OCI-LY7 (cell line): ENCODE data around the gene ITGB3. TPM values are rescaled to one million over a fixed set of nuclear protein-coding genes. Genes with fewer than 3 reads are reported as not detected.

Experiments
- BruUV-seq: library from RNA; stranded (reverse); fragments of 400-500 nt; replicated peaks from 2 replicates; lab custom pipeline; 2021; lab: Mats Ljungman, UMichigan
- CTCF ChIA-PET: fragments of 300-600 bp; sonication (Branson Sonifier 250); formaldehyde crosslinking; loops from one replicate; lab custom pipeline; 2022; ENCODE audit warnings: antibody characterized with exemption; ENCODE audit not compliant: unreplicated experiment; lab: Charles Lee
- POLR2A ChIA-PET: fragments of 300-600 bp; sonication (Branson Sonifier 250); formaldehyde crosslinking; loops from one replicate; lab custom pipeline; 2022; ENCODE audit warnings: antibody characterized with exemption; lab: Charles Lee
- DNase-seq: peaks from one replicate; pipeline ENCODE4 v3.0.0-alpha.2; 2015; ENCODE audit warnings: low spot score
- H2AFZ ChIP-seq: fragments of 200-600 bp; sonication (generic), shearing (Covaris generic); 2 replicates; pipeline ENCODE4 v1.6.1; 2014; ENCODE audit warnings: mild to moderate bottlenecking, antibody characterized with exemption, low read length, moderate library complexity
- H3K27ac ChIP-seq: fragments of 200-600 bp; sonication (generic); 2 replicates; pipeline ENCODE4 v1.5.1; 2014; ENCODE audit warnings: mixed run types, low read depth, mild to moderate bottlenecking, moderate library complexity, low read length, inconsistent platforms; ENCODE audit not compliant: poor library complexity, severe bottlenecking
- H3K36me3 ChIP-seq: fragments of 200-600 bp; sonication (generic); 2 replicates; pipeline ENCODE4 v1.6.1; 2014; ENCODE audit warnings: mild to moderate bottlenecking, antibody characterized with exemption, low read length, moderate library complexity, mixed read lengths; ENCODE audit not compliant: insufficient read depth
- H3K4me1 ChIP-seq: fragments of 200-600 bp; sonication (generic); 2 replicates; pipeline ENCODE4 v1.5.1; 2014; ENCODE audit warnings: mild to moderate bottlenecking, low read length; ENCODE audit not compliant: insufficient read depth, poor library complexity, severe bottlenecking
- H3K4me2 ChIP-seq: fragments of 200-600 bp; sonication (generic); 2 replicates; pipeline ENCODE4 v1.6.1; 2014; ENCODE audit warnings: mild to moderate bottlenecking, low read length
- H3K4me3 ChIP-seq: fragments of 200-600 bp; sonication (generic); 2 replicates; pipeline ENCODE4 v1.5.1; 2014; ENCODE audit warnings: mild to moderate bottlenecking, low read depth, low read length; ENCODE audit not compliant: poor library complexity, severe bottlenecking
- H3K79me2 ChIP-seq: fragments of 200-600 bp; sonication (generic); 2 replicates; pipeline ENCODE4 v1.6.1; 2016; ENCODE audit warnings: low read depth, mild to moderate bottlenecking, low read length, moderate library complexity, mixed read lengths; ENCODE audit not compliant: insufficient read depth
- H3K9me2 ChIP-seq: fragments of 200-600 bp; sonication (generic); 2 replicates; pipeline ENCODE4 v1.6.1; 2016; ENCODE audit warnings: mild to moderate bottlenecking, low read length, mixed read lengths; ENCODE audit not compliant: insufficient read depth
- H3K9me3 ChIP-seq: fragments of 200-600 bp; sonication (generic); 2 replicates; pipeline ENCODE4 v1.6.1; 2014; ENCODE audit warnings: mild to moderate bottlenecking, mixed run types, low read length, mixed read lengths
- H4K20me1 ChIP-seq: fragments of 200-600 bp; sonication (generic); 2 replicates; pipeline ENCODE4 v1.6.1; 2014; ENCODE audit warnings: mild to moderate bottlenecking, antibody characterized with exemption, low read length, moderate library complexity, mixed read lengths; ENCODE audit not compliant: insufficient read depth
- EZH2phosphoT487 ChIP-seq: fragments of 200-600 bp; sonication (generic); IDR thresholded peaks from 2 replicates; pipeline ENCODE4 v1.6.1; 2018; ENCODE audit warnings: low read depth, borderline replicate concordance, mild to moderate bottlenecking, mixed run types, antibody characterized with exemption, low read length, moderate library complexity, mixed read lengths
- intact Hi-C: fragments of 100-400 bp; cut with micrococcal nuclease; formaldehyde crosslinking; loops from one replicate; pipeline ENCODE4 v1.10.0; 2022; ENCODE audit not compliant: unreplicated experiment
- total RNA-seq, 2 experiments: library from RNA; depleted of rRNA in 1 of 2; stranded (reverse); fragments of >200 nt in 1 of 2; shearing (Covaris generic) in 1 of 2; gene quantifications; 2 replicates each; pipeline ENCODE4 v1.2.3, GENCODE V29; 2014 to 2022
- TF ChIP-seq, protein P1 (sequence below): fragments of 200-600 bp; sonication (generic); conservative IDR thresholded peaks from 2 replicates; pipeline ENCODE4 v1.5.1; 2014; ENCODE audit warnings: mild to moderate bottlenecking, antibody characterized with exemption, low read length, moderate library complexity, mixed read lengths

The ITGB3 gene
- total RNA-seq, 2 experiments from 2014 or later: not detected

GRCh38 chr17:47332287-47332686 lies 78.7 kb downstream of the ITGB3 start:
- no TSS peak for BruUV-seq
- intact Hi-C loops: no loop called here
- POLR2A ChIA-PET: no interaction called here

GRCh38 chr17:47335101-47335936 lies 81.7 kb downstream of the ITGB3 start:
- ChIA-PET POLR2A (no interaction called here), CTCF (no interaction called here)
- Histone ChIP-seq H3K4me3 (no peak overlapping the region), H3K9me2 (no peaks in the 10 kb centered on the region), H3K27ac (no peak overlapping the region), H3K79me2 (no peaks in the 10 kb centered on the region), H2AFZ (no peak overlapping the region), H4K20me1 (no peaks in the 10 kb centered on the region), H3K9me3 (0 out of 2 replicates have a peak, but pooled peaks cover 7% of the 10 kb centered on the region), H3K4me2 (no peak overlapping the region), H3K36me3 (no peaks in the 10 kb centered on the region), H3K4me1 (no peaks in the 10 kb centered on the region)
- no TSS peak for BruUV-seq
- TF ChIP-seq, protein P1, sequence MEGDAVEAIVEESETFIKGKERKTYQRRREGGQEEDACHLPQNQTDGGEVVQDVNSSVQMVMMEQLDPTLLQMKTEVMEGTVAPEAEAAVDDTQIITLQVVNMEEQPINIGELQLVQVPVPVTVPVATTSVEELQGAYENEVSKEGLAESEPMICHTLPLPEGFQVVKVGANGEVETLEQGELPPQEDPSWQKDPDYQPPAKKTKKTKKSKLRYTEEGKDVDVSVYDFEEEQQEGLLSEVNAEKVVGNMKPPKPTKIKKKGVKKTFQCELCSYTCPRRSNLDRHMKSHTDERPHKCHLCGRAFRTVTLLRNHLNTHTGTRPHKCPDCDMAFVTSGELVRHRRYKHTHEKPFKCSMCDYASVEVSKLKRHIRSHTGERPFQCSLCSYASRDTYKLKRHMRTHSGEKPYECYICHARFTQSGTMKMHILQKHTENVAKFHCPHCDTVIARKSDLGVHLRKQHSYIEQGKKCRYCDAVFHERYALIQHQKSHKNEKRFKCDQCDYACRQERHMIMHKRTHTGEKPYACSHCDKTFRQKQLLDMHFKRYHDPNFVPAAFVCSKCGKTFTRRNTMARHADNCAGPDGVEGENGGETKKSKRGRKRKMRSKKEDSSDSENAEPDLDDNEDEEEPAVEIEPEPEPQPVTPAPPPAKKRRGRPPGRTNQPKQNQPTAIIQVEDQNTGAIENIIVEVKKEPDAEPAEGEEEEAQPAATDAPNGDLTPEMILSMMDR: no peak
- no peak for TF ChIP-seq EZH2phosphoT487
- DNase-seq: no peak
- intact Hi-C loops: no loop called here

More at GRCh38 chr17:47332287-47332686, 78.7 kb downstream of the ITGB3 start:
- TF ChIP-seq EZH2phosphoT487: no peak
- TF ChIP-seq, protein P1: no peak
- CTCF ChIA-PET: no interaction called here
- Histone ChIP-seq H3K4me3 (no peak overlapping the region), H3K27ac (no peak overlapping the region), H3K36me3 (no peaks in the 10 kb centered on the region), H4K20me1 (no peaks in the 10 kb centered on the region), H3K4me2 (no peak overlapping the region), H2AFZ (no peak overlapping the region), H3K79me2 (no peaks in the 10 kb centered on the region), H3K4me1 (no peaks in the 10 kb centered on the region), H3K9me3 (0 out of 2 replicates have a peak, but pooled peaks cover 7% of the 10 kb centered on the region), H3K9me2 (no peaks in the 10 kb centered on the region)
- DNase-seq: no peak

- Histone ChIP-seq H3K36me3 (no peaks in the 10 kb centered on the region), H3K9me2 (no peaks in the 10 kb centered on the region), H3K27ac (no peak overlapping the region), H3K9me3 (0 out of 2 replicates have a peak, but pooled peaks cover 5% of the 10 kb centered on the region), H3K4me1 (no peaks in the 10 kb centered on the region), H2AFZ (no peak overlapping the region), H4K20me1 (no peaks in the 10 kb centered on the region), H3K4me3 (no peak overlapping the region), H3K4me2 (no peak overlapping the region), H3K79me2 (no peaks in the 10 kb centered on the region)
- ChIA-PET POLR2A (no interaction called here), CTCF (no interaction called here)
- TF ChIP-seq, protein P1: no peak
- TF ChIP-seq EZH2phosphoT487: no peak
- DNase-seq: no peak
- intact Hi-C loops: no loop called here
- no TSS peak for BruUV-seq
Measured at GRCh38 chr17:47338026-47338425, 84.4 kb downstream of the ITGB3 start.
